SK-N-SH treated with all-trans-retinoic acid at 6 μM for 48 hours (cell line): ENCODE measurements around the gene POMP.

Experiments used
- ATAC-seq: fragments of 200-7000 bp; cut with Tn5 transposase; 3 replicates; pipeline ENCODE4 v1.9.1; 2020; ENCODE audit warnings: mild to moderate bottlenecking, moderate library complexity
- BACH2 ChIP-seq: fragments of 250-450 bp; sonication (Bioruptor Pico); IDR thresholded peaks from 2 replicates; pipeline ENCODE4 v1.9.0; 2021; ENCODE audit warnings: mild to moderate bottlenecking, borderline replicate concordance
- ESRRG ChIP-seq: fragments of 250-450 bp; sonication (Bioruptor Pico); IDR thresholded peaks from 2 replicates; pipeline ENCODE4 v1.6.1; 2021; ENCODE audit warnings: mild to moderate bottlenecking
- GLIS3 ChIP-seq: fragments of 250-450 bp; sonication (Bioruptor Pico); IDR thresholded peaks from 2 replicates; pipeline ENCODE4 v1.5.0; 2020; ENCODE audit warnings: mild to moderate bottlenecking, moderate library complexity
- OSR1 ChIP-seq: fragments of 250-450 bp; sonication (Bioruptor Pico); IDR thresholded peaks from 2 replicates; pipeline ENCODE4 v1.8.0; 2022; ENCODE audit warnings: moderate library complexity, mild to moderate bottlenecking, inconsistent platforms
- PATZ1 ChIP-seq: fragments of 250-450 bp; sonication (Bioruptor Pico); IDR thresholded peaks from 2 replicates; pipeline ENCODE4 v1.8.0; 2020; ENCODE audit warnings: mild to moderate bottlenecking, moderate library complexity, borderline replicate concordance
- PPARA ChIP-seq: fragments of 250-450 bp; sonication (Bioruptor Pico); IDR thresholded peaks from 2 replicates; pipeline ENCODE4 v1.5.0; 2020; ENCODE audit warnings: mild to moderate bottlenecking, borderline replicate concordance
- RARB ChIP-seq: fragments of 250-450 bp; sonication (Bioruptor Pico); IDR thresholded peaks from 2 replicates; pipeline ENCODE4 v1.8.0; 2021; ENCODE audit warnings: mild to moderate bottlenecking, moderate library complexity
- SNAI2 ChIP-seq: fragments of 250-450 bp; sonication (Bioruptor Pico); IDR thresholded peaks from 2 replicates; pipeline ENCODE4 v1.5.0; 2020; ENCODE audit warnings: mild to moderate bottlenecking, moderate library complexity
- TCF4 ChIP-seq: fragments of 250-450 bp; sonication (Bioruptor Pico); IDR thresholded peaks from 2 replicates; pipeline ENCODE4 v1.8.0; 2021; ENCODE audit warnings: mild to moderate bottlenecking, moderate library complexity, borderline replicate concordance
- TOX ChIP-seq: fragments of 250-450 bp; sonication (Bioruptor Pico); IDR thresholded peaks from 2 replicates; pipeline ENCODE4 v1.8.0; 2021; ENCODE audit warnings: mild to moderate bottlenecking, moderate library complexity, borderline replicate concordance
- TSHZ2 ChIP-seq: fragments of 250-450 bp; sonication (Bioruptor Pico); IDR thresholded peaks from 2 replicates; pipeline ENCODE4 v1.5.0; 2020; ENCODE audit warnings: mild to moderate bottlenecking, moderate library complexity
- ZFP3 ChIP-seq: fragments of 250-450 bp; sonication (Bioruptor Pico); IDR thresholded peaks from 2 replicates; pipeline ENCODE4 v1.5.0; 2020; ENCODE audit warnings: mild to moderate bottlenecking, moderate library complexity
- ZNF565 ChIP-seq: fragments of 450-650 bp; formaldehyde crosslinking; conservative IDR thresholded peaks from 2 replicates; pipeline ENCODE4 v1.5.0; 2020; ENCODE audit warnings: low read depth, mild to moderate bottlenecking, moderate library complexity
- ZNF70 ChIP-seq: fragments of 450-650 bp; formaldehyde crosslinking; IDR thresholded peaks from 2 replicates; pipeline ENCODE4 v1.5.0; 2020; ENCODE audit warnings: mild to moderate bottlenecking, moderate library complexity
- ZNF8 ChIP-seq: fragments of 450-650 bp; formaldehyde crosslinking; IDR thresholded peaks from 2 replicates; pipeline ENCODE4 v1.5.0; 2020; ENCODE audit warnings: mild to moderate bottlenecking, moderate library complexity
- TF ChIP-seq, protein P1 (sequence below): fragments of 250-450 bp; sonication (Bioruptor Pico); IDR thresholded peaks from 2 replicates; pipeline ENCODE4 v1.5.1; 2020; ENCODE audit warnings: low read depth, mild to moderate bottlenecking, moderate library complexity
- TF ChIP-seq, protein P2 (sequence below): fragments of 250-450 bp; sonication (Bioruptor Pico); IDR thresholded peaks from 2 replicates; pipeline ENCODE4 v1.5.1; 2021; ENCODE audit warnings: mild to moderate bottlenecking, moderate library complexity
- TF ChIP-seq, protein P3 (sequence below): fragments of 250-450 bp; sonication (Bioruptor Pico); IDR thresholded peaks from 2 replicates; pipeline ENCODE4 v1.8.0; 2021; ENCODE audit warnings: low read depth, mild to moderate bottlenecking, moderate library complexity, borderline replicate concordance

Gene POMP

GRCh38 chr13:28717170-28717569 is 58.2 kb downstream of the POMP start (continued):
- TF ChIP-seq TCF4 (CRISPR knock-in tag) (no peak), ZFP3 (CRISPR knock-in tag) (no peak), PPARA (no peak), BACH2 (CRISPR knock-in tag) (no peak)

DNA sequence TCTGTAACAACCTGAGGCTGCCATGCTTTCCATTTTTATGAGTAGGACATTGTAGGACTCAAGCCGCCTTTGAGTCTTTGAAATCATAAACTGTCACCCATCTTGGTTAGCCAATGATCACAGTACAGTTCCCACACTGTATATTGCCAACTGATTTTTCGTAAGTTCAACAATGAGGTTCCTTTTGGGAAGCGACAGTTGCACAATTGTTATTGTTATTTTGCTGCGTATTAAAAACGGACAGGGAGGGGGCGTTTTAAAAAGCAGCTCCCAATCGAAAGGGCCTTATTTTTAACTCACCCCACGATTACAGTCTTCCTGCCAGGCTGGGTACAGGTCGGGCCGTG is 59.2 kb downstream of the POMP start:
- peak; percentile 8; the same call in 2 of the 3 replicates for ATAC-seq
- TF ChIP-seq TSHZ2 (CRISPR knock-in tag) (no peak), OSR1 (no peak), SNAI2 (no peak), ZNF8 (CRISPR knock-in tag) (no peak), ZFP3 (CRISPR knock-in tag) (no peak), ESRRG (CRISPR knock-in tag) (no peak)
- TF ChIP-seq, protein P1, sequence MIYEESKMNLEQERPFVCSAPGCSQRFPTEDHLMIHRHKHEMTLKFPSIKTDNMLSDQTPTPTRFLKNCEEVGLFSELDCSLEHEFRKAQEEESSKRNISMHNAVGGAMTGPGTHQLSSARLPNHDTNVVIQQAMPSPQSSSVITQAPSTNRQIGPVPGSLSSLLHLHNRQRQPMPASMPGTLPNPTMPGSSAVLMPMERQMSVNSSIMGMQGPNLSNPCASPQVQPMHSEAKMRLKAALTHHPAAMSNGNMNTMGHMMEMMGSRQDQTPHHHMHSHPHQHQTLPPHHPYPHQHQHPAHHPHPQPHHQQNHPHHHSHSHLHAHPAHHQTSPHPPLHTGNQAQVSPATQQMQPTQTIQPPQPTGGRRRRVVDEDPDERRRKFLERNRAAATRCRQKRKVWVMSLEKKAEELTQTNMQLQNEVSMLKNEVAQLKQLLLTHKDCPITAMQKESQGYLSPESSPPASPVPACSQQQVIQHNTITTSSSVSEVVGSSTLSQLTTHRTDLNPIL (CRISPR knock-in tag), result no peak
- TF ChIP-seq, protein P2, sequence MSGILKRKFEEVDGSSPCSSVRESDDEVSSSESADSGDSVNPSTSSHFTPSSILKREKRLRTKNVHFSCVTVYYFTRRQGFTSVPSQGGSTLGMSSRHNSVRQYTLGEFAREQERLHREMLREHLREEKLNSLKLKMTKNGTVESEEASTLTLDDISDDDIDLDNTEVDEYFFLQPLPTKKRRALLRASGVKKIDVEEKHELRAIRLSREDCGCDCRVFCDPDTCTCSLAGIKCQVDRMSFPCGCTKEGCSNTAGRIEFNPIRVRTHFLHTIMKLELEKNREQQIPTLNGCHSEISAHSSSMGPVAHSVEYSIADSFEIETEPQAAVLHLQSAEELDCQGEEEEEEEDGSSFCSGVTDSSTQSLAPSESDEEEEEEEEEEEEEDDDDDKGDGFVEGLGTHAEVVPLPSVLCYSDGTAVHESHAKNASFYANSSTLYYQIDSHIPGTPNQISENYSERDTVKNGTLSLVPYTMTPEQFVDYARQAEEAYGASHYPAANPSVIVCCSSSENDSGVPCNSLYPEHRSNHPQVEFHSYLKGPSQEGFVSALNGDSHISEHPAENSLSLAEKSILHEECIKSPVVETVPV (CRISPR knock-in tag), result no peak
- TF ChIP-seq, all 23 proteins: peak for 0

GRCh38 chr13:28718543-28719226 is 59.8 kb downstream of the POMP start, which contains the start of gene SLC46A3:
Gene SLC46A3, minus strand, starts transcription at chr13:28718970. Its CDS starts 972 bp downstream, at chr13:28717998.
- peak; percentile 99 for ATAC-seq
- TF ChIP-seq ZNF70 (no peak), ZNF565 (CRISPR knock-in tag) (no peak), RARB (CRISPR knock-in tag) (no peak)

GRCh38 chr13:28719227-28720055 is 60.5 kb downstream of the POMP start:
- TF ChIP-seq RARB (CRISPR knock-in tag) (no peak), ZNF70 (no peak), ZNF8 (CRISPR knock-in tag) (no peak), TSHZ2 (CRISPR knock-in tag) (no peak), OSR1 (no peak), TCF4 (CRISPR knock-in tag) (no peak), TOX (CRISPR knock-in tag) (no peak), PPARA (no peak), PATZ1 (no peak), GLIS3 (CRISPR knock-in tag) (no peak), ZNF565 (CRISPR knock-in tag) (no peak)
- TF ChIP-seq, protein P3, sequence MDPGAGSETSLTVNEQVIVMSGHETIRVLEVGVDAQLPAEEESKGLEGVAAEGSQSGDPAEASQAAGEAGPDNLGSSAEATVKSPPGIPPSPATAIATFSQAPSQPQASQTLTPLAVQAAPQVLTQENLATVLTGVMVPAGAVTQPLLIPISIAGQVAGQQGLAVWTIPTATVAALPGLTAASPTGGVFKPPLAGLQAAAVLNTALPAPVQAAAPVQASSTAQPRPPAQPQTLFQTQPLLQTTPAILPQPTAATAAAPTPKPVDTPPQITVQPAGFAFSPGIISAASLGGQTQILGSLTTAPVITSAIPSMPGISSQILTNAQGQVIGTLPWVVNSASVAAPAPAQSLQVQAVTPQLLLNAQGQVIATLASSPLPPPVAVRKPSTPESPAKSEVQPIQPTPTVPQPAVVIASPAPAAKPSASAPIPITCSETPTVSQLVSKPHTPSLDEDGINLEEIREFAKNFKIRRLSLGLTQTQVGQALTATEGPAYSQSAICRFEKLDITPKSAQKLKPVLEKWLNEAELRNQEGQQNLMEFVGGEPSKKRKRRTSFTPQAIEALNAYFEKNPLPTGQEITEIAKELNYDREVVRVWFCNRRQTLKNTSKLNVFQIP (CRISPR knock-in tag), result no peak
- ATAC-seq, result no peak
